ENCODE measurements around the gene CCDC88C.

DNA sequence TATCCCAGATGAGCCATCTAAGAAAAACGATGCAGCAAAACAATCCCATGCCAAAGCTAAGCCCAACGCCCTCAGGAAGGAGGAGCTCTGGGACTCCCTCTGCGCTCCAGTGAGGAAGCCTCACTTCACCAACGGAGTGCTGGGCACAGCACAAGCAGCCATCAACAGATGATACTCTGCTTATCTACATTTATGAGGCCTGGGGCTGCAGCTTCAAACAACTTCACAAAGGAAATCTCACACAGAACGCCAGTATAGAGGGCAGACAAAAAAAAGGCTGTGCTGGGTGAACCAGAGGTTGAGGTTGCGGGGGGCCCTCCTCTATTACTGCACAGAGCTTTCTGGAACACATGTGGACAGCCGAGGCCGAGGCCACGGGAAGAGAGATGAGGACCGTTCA, 138.3 kb downstream of the CCDC88C start:
- TF ChIP-seq, protein P1, sequence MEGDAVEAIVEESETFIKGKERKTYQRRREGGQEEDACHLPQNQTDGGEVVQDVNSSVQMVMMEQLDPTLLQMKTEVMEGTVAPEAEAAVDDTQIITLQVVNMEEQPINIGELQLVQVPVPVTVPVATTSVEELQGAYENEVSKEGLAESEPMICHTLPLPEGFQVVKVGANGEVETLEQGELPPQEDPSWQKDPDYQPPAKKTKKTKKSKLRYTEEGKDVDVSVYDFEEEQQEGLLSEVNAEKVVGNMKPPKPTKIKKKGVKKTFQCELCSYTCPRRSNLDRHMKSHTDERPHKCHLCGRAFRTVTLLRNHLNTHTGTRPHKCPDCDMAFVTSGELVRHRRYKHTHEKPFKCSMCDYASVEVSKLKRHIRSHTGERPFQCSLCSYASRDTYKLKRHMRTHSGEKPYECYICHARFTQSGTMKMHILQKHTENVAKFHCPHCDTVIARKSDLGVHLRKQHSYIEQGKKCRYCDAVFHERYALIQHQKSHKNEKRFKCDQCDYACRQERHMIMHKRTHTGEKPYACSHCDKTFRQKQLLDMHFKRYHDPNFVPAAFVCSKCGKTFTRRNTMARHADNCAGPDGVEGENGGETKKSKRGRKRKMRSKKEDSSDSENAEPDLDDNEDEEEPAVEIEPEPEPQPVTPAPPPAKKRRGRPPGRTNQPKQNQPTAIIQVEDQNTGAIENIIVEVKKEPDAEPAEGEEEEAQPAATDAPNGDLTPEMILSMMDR (IDR thresholded peaks at IDR 0.05) = no peak
- TF ChIP-seq POLR2A (IDR thresholded peaks at IDR 0.05) = no peak
